GM21526 (cell line): ENCODE measurements around the gene HES4.
"Not testable (repeated sequence)": the region's sequence is repeated elsewhere in the genome, so short reads cannot be mapped to it uniquely, and the experiment has no call there.

Experiments
- ATAC-seq: cut with Tn5 transposase; IDR thresholded peaks from one replicate; pipeline ENCODE4 v1.9.1; 2021; ENCODE audit warnings: moderate library complexity; ENCODE audit not compliant: unreplicated experiment, low FRiP score

The HES4 gene

DNA sequence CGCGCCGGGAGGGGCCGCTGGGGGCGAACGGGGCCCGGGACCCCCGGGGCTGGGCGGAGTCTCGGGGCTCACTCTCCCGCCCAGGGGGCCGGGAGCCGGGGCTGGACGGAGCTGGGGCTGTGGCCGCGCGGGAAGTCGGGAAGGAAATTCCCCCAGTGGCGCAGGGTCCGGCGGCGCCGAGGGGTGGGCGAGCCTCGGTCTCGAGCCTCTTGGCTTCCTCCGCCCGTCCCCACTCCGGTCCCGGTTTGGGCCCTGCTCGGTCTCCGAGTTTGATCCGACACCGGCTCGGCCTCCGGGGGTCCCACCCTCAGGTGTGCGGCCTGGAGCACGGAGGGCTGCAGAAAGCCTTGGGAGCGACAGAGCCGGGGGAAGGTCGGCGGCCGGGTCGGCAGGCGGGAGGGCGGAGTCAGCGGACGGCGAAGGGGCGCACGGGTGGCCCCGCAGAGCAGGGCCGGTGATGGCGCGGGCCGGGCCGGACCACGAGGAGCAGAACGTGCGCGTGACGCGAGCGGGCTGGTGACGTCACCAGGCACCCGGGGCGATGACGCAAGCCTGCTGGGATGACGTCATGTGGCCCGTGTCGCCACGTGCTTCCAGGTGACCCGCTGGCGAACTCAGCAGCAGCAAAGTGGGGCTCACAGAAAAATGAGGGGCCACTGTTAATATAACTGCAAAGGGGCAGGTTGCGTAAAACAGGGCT is 610 bp upstream of the HES4 start:
- no peak for ATAC-seq

DNA sequence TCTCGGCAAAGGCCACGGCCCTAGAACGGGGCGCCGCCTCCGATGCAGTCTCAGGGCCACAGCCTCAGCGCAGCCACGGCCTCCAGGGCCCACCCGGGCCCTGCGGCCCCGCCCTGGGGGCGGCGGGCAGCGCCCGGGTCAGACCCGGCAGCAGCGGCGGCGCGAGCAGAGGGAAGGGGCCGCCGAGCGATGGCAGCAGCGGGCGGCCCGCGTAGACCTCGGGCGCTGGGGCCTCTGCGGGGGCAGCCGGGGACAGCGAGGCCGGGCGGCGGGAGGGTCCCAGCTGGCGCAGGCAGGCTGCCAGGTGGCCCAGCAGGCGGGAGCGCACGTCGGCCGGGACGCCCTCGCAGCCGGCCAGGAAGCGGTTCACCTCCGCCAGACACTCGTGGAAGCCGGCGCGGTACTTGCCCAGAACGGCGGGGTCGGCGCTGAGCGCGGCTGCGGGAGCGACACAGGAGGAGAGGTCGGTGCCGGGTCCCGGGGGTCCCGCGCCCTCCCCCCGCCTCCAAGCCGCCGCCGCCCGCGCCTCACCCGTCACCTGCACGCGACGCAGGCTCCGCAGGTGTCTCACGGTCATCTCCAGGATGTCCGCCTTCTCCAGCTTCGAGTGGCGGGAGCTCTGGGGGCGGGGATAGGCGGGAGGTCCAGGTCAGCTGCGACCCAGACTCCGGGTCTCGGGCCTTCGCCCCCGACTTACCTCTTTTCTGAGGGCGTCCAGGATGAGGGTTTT is 737 bp downstream of the HES4 start:
- ATAC-seq, result no peak

DNA sequence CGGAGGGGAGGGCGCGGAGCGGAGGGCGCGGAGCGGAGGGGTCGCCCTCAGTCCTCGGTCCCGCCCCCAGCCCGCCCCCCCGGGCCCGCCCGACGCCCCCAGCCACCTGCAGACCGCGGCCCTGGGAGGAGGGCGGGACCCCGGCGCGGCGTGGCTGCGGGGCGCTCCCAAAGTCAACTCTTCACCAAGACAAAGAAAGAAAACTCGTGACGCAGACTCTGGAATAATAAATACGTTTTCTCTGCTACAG is 1.2 kb downstream of the HES4 start:
- ATAC-seq, result no peak

DNA sequence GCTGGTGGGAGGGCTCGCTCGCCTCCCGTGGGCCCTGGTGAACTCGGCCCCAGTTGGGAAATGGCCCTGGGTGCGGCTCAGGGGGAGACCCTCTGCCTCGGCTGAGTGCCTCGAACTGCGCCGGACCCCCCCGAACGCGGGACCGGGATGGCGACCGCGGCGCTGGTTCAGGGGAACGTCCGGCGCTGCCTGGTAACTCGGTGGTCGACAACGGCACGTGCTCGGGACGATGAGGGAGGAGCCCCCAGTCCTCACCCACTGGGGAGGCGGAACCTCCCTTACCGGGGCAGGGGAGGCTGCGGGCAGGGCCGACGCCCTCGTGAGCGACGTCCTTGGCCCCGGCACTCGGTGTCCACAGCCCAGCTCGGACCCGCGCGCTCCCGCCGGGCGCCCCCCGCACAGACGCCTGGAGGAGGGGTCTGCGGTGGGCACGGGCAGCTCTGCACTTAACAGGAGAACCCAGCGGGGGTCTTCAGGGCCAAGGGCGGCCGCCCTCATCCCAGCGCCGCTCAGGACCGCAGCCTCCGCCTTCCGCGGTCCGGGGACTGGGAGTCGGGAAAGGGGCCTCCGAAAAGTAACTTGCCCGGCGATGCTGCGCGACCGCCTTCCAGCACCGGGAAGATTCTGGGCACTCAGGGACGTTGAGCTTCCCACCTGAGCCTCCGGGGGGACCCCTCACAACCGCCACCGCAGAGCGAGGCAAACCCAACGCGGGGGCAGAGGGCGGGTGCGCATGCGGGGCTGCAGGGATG is 1.7 kb downstream of the HES4 start:
- no peak for ATAC-seq

DNA sequence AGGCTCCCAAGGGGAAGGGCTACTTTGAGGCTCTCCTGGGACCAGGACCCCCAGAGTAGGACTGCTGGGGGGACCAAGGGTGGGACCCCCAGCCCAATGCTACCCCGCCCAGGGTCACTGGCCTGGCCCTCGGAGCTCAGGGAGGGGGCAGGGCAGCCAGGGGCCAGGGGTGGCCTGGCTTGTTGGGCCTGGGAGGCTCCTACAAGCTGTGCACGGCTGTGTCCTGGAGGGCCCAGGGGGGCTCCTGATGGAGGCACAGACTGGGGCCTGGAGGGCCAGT is 2.2 kb downstream of the HES4 start:
- no peak for ATAC-seq

DNA sequence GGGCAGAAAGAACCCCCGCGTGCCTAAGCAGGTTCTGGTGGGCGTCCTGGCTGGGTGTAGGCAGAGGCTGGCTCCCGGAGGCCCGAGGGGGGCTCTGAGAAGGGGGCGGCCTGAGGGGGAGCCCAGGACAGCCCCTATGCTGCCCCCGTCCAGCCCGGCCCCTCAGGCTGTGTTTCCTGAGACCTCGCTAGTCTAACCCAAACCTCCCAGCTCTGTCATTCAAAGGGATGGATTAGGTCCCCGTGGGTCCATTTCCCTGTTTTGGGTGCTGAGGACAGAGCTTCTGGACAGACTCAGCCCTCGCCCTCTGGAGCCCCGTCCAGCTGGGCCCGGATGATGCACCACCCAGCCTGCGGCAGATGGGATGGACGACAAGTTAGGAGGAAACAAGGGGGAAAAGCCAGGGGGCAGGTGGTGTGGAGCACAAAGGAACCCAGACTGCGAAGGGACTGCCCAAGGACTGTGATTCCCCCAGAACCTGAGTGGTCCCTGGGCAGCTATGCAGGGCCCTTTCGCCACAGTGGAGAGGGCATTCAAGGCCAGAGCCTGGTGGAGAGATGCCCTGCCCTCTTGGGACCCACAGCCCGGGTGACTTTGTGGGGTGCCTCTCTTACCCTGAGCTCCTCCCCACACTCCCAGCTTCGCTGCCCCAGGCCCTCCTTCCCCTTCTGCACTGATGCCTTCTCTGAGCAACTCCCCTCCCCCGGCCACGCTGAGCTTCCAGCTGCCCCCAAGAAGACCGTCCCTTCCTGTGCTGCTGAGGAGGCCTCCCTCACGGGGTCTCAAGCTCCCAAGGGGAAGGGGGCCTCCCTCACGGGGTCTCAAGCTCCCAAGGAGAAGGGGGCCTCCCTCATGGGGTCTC is 2.8 kb downstream of the HES4 start:
- ATAC-seq, result no peak

DNA sequence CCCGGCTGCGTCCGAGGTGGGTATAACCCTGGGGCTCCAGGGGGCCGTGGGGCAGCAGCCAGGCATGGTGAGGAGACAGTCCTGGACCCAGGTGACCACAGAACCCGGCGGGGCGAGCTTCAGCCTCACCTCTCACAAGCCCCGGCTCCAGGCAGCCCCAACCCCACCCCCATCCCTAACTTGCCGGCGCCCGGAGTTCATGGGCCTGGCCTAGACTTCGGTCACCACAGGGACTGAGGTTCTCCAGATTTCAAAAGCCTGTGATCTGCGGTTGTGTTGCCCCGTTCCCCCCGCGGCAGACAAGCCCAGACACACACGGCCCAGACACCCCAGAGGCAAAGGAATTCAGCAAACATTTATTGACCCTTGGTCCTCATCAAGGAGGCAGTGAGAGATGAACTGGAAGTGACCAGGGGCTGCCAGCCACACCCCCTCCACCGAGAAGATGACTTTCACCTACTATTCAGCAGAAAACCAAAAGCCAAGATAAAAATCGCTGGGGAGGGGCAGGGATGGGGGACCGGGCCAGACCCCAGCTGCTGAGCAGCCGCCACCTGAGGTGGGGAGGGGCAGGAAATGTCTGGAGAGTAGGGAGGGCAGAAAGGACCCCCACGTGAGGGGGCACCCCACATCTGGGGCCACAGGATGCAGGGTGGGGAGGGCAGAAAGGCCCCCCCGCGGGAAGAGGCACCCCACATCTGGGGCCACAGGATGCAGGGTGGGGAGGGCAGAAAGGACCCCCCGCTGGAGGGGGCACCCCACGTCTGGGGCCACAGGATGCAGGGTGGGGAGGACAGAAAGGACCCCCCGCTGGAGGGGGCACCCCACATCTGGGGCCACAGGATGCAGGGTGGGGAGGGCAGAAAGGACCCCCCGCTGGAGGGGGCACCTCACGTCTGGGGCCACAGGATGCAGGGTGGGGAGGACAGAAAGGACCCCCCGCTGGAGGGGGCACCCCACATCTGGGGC is 3.9 kb downstream of the HES4 start:
- ATAC-seq, result no peak

DNA sequence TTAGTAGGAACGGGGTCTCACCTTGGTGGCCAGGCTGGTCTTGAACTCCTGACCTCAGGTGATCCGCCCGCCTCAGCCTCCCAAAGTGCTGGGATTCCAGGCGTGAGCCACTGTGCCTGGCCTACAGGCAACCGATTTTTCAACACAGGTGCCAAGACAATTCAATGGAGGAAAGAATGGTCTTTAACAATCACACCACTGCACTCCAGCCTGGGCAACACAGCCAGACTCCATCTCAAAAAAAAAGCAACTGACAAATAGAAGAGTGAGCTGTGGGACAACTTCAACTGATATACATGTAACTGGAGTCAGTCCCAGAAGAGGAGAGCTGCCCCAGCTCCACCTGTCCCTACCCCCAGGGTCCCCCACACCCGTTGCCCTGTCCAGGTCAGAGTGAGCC is 5.4 kb downstream of the HES4 start:
- not testable (repeated sequence) for ATAC-seq

DNA sequence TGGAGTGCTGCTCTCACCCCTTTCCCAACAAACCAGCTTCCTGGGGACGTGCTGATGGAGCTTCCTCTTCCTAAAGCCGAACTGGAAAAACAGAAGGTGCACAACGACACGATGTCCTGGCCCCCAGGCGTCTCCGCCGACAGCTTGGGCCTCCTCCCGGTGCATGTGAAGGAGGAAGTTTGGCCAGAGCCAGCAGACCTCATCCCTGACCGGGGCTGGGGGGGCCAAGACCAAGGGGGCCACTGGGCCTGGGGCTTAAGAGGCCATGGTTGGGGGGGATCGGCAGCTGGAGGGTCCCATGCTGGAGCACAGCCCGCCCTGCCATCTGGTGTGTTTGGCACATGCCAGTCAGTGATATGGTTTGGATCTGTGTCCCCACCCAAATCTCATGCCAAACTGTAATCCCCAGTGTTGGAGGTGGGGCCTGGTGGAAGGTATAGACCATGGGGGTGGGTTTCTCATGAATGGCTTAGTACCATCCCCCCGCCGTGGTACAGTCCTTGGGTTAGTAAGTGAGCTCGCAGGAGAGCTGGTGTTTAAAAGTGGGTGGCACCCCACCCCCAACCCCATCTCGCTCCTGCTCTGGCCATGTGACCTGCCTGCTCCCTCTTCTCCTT is 6.4 kb downstream of the HES4 start:
- ATAC-seq, result no peak

DNA sequence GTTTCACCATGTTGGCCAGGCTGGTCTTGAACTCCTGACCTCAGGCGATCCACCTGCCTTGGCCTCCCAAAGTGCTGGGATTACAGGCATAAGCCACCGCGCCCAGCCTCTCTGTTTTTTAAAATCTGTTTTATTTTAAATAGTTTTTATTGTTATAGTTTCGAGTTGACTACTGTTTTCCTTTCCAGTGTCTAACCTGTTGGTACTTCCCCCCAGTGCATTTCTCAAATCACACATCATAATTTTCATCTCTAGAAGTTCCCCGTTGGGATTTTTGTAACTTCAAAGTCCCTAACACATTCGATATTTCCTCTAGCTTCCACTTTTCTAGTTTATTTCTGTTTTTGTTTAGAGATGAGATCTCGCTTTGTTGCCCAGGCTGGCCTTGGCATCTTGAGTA is 7.5 kb downstream of the HES4 start:
- ATAC-seq, result no peak

DNA sequence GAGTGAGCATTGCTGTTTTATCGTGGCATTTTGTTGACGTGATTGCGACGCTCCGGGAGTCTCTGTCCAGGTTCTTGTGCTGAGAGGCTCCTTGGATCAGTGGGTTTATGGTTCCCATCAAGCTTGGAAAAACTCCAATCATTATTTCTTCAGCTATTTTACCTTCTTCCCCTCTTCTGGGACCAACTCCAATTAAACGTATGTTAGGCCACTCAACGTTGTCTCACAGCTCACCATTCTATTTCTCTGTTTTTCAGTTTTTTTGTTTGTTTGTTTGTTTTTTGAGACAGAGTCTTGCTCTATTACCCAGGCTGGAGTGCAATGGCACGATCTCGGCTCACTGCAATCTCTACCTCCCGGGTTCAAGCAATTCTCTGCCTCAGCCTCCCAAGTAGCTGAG is 8.0 kb downstream of the HES4 start:
- ATAC-seq, result no peak

DNA sequence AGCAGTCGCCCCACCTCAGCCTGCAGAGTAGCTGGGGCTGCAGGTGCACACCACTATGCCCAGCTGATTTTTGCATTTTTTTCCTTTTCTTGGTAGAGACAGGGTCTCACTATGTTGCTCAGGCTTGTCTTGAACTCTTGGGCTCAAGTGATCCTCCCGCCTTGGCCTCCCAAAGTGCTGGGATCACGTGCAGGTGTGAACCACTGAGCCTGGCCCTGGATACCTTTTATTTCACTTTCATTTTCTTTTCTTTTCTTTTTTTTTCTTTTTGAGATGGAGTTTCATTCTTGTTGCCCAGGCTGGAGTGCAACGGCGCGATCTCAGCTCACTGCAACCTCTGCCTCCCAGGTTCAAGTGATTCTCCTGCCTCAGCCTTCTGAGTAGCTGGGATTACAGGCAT is 8.6 kb downstream of the HES4 start:
- ATAC-seq, result not testable (repeated sequence)

DNA sequence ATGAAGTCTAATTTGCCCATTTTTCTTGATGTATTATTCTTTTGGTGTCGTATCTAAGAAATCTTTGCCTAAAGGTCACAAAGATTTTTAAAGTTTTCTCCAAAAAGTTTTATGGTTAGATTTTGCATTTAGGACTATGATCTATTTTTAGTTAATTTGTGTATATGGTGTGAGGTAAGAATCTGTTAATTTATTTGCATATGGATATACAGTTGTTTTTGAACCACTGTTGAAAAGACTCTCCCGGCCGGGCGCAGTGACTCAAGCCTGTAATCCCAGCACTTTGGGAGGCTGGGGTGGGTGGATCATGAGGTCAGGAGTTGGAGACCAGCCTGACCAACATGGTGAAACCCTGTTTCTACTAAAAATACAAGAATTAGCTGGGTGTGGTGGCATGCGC is 11.8 kb downstream of the HES4 start:
- ATAC-seq, result not testable (repeated sequence)

DNA sequence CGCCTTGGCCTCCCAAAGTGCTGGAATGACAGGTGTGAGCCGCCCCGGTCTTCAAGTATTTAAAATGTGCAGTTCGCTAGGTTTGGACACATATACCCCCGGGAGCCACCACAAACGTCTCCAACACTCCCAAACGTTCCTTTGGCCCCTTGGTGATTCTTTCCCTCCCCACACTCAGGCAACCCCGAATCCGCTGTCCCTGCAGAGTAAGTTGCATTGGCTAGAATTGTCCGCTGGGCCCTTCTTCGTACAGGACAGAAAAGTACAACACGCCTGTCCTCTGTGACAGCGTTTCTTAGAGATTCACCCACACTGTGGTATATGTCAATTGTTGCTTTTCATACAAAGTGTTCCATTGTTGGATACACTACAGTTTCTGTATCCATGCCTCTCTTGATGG is 14.8 kb downstream of the HES4 start:
- ATAC-seq, result no peak

DNA sequence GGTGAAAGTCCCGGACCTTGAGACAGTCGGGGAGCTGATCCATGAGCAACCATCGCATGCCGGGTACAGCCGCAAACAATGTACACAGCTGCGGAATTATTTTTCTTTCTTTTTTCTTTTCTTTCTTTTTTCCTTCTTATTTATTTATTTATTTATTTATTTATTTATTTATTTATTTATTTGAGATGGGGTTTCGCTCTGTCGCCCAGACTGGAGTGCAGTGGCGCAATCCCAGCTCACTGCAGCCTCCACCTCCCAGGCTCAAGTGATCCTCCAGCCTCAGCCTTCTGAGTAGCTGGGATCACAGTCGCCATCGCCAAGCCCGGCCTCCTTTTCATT is 15.5 kb downstream of the HES4 start:
- no peak for ATAC-seq

DNA sequence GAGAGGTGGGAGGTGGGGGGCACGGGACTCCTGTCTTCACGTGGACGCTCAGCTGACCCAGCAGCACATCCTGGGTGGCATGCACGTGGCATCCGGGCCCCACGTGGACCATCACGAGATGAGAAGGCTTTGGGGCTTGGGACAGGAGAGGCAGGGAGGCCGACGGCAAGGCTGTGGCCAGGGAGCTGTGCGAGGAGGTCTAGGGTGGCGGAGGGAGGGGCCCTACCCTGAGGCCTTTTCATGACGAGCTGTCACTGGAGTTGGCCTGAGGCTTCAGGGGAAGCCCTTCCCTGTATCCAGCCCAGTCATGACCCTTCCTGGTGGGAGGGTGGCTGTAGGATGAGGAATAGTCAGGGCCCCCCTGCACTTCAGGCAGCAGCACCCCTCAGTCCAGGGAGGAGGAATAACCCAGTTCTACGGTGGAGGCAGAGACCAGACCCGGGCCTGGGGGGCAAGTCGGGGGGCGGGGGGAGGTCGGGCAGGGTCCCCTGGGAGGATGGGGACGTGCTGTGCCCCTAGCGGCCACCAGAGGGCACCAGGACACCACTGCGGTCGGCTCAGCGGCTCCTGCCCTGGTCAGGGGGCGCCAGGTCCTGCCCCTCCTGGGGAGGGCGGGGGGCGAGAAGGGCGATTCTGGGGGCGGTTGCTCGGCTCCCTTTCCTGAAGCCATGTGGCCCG is 16.0 kb downstream of the HES4 start:
- ATAC-seq, result no peak

DNA sequence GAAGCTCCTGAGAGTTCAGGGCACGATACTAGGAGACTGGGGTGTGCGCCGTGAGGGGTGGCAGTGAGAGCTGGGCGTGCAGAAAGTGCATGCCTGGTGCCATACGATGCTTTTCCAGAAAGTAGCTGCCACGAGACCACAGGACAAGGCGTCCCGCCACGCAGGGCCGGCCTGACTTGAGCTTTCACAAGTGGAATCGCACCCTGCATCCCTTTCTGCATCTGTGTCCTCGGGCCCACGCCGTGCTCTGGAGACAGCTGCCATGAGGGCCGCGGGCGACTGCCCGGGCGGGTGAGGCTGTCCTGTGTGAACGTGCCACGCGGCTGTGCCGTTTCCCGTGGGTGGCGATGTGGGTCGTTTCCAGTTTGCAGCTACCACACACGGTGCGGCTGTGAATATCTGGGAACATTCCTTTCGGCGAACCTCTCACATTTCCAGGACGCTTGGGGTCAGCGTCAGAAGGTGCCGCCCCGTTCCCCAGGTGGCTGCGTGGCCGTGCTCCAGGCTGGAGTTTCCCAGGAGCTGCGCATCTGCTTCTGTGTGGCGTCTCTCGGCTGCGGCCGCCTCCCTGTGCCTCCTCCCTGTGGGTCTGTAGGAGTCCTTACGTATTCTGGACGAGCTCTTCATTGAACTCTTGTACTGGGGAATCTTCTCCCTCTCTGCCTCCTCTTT is 17.0 kb downstream of the HES4 start:
- ATAC-seq, result no peak

DNA sequence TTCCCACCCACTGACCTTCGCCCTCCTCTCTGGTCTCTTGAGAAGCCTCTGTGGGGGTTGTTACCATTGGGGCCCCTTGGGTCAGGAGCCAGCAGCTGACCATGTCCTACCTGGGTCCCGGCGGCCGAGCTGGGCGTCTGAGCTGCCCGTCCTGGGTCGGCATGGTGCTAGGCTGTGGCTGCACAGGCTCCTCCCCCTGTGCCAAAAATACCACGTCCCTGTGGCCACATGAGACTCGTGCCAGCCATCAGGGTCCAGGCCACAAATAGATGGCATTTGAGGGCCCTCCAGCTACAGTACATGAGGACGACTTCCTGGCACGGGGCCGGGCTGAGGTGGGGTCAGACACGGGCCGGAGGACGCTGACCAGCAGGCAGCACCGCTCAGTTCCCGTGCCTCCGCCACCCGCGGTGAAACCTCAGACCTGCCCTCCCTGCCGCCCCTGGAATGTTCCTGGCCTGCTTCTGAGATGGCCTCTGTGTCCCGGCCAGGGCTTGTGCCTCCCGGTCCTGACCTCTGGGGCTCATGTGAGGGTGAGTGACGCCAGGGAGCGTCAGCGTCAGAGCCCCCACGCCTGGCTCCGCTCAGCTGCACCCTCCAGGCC is 17.8 kb downstream of the HES4 start, which contains the start of gene PERM1:
TSS of gene PERM1 (minus strand) at position 139 of the 604 bp plus-strand sequence. CDS start 1,064 bp downstream, outside the sequence.
- ATAC-seq, result no peak
